NCI-H187 treated with DMSO at 0.1 percent for 48 hours (cell line): ENCODE measurements around the gene PPM1J.
A peak's percentile ranks its signal among the peaks of the same experiment; 100 is the strongest.
"Not testable (repeated sequence)": the region's sequence is repeated elsewhere in the genome, so short reads cannot be mapped to it uniquely, and the experiment has no call there.

ENCODE experiments used
- DNase-seq: peaks from one replicate; lab custom pipeline; 2025; lab: John Stamatoyannopoulos, UW

The PPM1J gene, protein sequence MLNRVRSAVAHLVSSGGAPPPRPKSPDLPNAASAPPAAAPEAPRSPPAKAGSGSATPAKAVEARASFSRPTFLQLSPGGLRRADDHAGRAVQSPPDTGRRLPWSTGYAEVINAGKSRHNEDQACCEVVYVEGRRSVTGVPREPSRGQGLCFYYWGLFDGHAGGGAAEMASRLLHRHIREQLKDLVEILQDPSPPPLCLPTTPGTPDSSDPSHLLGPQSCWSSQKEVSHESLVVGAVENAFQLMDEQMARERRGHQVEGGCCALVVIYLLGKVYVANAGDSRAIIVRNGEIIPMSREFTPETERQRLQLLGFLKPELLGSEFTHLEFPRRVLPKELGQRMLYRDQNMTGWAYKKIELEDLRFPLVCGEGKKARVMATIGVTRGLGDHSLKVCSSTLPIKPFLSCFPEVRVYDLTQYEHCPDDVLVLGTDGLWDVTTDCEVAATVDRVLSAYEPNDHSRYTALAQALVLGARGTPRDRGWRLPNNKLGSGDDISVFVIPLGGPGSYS

GRCh38 chr1:112715264-112716053 is at the start of gene PPM1J:
Gene PPM1J, minus strand, starts transcription at chr1:112715332. Its CDS starts 31 bp downstream, at chr1:112715301.
- DNase-seq, result no peak

DNA sequence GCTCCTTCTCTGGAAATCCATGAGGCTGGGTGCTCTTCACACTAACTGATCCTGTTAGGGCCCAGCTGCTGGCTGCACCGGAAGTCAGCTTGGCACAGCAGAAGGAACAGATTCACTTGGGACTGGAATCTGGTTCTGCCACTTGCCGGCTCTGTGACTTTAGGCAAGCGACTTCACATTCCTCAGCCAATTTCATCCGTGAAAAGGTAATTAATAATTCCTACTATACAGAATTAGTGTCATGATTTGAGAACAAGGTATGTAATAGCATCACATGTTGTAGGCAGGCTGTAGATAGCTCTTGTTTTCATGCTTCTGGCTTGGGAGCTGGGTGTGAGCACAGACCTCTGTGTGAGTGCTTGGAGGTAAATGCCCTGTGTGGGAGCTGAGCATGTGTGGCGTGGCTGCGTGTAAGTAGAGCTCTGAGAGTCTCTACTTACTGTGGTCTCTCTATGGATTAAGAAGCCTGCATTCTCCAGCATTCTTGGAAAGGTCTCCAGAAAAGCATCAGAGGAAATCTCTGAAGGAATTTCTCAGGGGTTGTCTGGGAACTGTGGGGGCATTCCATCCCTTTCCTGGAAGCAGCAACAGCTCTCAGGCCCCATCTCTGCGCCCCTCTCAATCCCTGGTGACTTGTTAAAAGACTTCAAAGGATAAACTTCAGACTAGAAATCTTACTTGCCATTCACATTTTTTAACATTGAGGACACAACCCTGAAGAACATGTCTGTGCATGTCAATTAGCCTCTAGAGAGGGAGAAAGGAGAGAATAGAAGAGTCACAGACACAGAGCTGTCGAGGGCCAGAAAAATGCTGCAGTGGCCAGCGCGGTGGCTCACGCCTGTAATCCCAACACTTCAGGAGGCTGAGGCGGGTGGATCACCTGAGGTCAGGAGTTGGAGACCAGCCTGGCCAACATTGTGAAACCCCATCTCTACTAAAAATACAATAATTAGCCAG is 47.7 kb upstream of the PPM1J start:
- no peak for DNase-seq

- peak; percentile 82 for DNase-seq
Observed at GRCh38 chr1:112761714-112762480, 46.8 kb upstream of the PPM1J start.

- DNase-seq, result no peak
Observed at GRCh38 chr1:112759228-112759627, 44.1 kb upstream of the PPM1J start.

- no peak for DNase-seq
Observed at GRCh38 chr1:112754116-112754628, 39.0 kb upstream of the PPM1J start.

GRCh38 chr1:112748396-112748795 is 33.3 kb upstream of the PPM1J start:
- DNase-seq, result no peak

DNA sequence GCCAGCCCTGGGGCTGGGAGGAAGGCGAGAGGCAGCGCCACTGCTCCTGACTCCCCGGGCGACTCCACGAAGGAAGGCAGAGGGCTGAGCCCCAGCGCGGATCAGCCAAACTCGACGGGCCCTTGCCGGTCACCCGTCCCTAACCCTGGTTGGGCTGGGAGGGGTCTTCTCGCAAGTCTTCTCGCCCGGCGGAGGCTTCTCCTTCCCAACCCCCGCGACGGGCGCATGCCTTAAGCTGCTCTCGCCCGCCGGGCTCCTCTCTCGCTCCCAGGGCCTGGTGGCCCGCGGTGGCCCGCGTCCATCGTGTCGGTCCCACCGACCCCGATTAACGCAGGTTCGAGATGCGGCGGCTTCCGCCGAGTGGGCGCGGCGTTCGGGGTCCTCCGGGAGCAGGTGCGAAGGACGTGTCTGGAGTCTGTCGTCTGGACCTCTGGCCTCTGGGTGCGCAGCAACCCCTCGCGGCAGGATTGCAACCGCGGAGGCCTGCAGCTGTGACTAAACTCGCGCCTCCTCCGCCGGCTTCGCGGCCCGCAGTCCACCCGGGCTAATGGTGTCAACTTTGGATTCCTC is 29.0 kb upstream of the PPM1J start:
- DNase-seq, result no peak

GRCh38 chr1:112743174-112744008 is 28.3 kb upstream of the PPM1J start:
- no peak for DNase-seq

DNA sequence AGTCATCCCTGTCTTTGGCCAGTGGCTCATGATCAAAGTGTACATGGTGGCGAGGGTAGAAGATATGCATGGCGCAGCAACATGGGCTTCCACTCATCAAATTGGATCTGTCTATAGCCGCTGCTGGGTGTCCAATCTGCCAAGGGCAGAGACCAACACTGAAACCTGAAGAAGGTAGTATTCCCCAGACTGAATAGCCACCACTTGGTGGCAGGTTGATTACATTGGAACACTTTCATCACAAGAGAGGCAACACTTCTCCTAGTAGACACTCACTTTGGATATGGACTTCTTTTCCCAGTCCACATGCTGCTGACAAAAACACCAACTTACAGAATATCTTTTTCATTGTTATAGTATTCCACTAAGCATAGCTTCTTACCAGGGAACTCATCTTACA is 22.4 kb upstream of the PPM1J start:
- DNase-seq, result no peak

GRCh38 chr1:112735752-112736151 is 20.6 kb upstream of the PPM1J start:
- DNase-seq, result no peak

DNA sequence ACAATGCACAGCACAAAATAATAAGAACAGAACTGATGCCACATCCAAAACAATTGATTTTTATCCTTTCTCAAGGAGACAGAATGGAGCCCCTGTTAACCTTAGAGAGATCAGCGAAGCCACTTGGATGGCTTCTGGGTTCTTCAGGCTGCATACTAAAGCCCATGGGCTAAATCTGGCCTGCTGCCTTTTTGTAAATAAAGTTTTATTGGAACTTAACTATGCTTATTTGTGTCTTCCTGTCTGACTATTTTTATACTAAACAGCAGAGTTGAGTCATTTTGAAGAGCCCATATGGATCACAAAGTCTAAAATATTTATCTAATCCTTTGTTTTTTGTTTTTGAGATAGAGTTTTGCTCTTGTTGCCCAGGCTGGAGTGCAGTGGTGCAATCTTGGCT is 16.3 kb upstream of the PPM1J start:
- no peak for DNase-seq

GRCh38 chr1:112729909-112730308 is 14.8 kb upstream of the PPM1J start:
- DNase-seq, result no peak

DNA sequence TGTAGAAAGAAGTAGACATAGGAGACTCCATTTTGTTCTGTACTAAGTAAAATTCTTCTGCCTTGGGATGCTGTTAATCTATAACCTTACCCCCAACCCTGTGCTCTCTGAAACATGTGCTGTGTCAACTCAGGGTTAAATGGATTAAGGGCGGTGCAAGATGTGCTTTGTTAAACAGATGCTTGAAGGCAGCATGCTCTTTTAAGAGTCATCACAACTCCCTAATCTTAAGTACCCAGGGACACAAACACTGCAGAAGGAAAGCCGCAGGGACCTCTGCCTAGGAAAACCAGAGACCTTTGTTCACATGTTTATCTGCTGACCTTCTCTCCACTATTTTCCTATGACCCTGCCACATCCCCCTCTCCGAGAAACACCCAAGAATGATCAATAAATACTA is 13.9 kb upstream of the PPM1J start:
- not testable (repeated sequence) for DNase-seq

GRCh38 chr1:112728306-112728971 is 13.3 kb upstream of the PPM1J start:
- not testable (repeated sequence) for DNase-seq

DNA sequence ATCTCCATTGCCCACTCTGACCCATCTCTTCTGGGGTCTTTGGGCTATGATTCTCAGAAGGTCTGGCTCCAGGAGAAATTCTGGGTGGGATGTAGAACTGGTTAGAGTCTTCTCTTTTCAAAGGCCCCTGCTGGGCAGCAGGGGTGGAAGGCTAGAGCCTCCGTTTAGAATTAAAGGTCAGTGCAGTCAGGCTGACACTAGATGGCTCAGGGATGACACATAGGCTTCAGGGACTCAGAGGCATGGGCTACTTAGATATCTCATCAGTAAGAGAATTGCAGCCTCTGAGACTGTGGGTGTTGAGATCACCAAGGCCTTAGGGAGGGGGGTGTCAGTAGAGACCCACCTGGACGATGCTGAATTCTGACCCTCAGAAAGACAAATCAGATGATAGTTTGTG is 12.6 kb upstream of the PPM1J start:
- DNase-seq, result no peak

DNA sequence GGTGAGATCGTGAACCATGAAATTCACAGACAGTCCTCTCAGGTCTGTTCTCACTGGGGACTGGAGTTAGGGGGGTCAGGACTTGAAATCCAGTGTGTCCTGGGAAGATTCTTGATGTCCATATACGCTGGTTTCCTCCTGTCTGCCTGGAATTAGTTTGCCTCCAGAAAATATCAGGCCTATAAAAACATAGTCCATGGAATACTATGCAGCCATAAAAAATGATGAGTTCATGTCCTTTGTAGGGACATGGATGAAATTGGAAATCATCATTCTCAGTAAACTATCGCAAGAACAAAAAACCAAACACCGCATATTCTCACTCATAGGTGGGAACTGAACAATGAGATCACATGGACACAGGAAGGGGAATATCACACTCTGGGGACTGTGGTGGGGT is 9.1 kb upstream of the PPM1J start:
- not testable (repeated sequence) for DNase-seq

DNA sequence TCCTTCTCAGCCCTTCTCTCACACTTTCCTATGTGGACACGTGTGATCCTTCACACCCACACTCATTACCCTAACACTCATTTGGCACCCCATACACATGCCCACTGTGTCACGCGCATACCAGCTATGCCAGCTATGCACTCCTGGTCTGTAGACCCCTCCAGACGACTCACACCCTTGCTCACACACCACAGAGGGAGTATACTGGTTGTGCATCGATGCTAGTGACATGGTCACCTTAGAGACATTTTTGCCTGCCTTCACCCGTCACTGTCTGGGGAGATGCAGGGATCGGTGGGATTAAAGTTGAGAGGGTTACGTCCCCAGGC is 8.3 kb upstream of the PPM1J start:
- DNase-seq, result no peak

DNA sequence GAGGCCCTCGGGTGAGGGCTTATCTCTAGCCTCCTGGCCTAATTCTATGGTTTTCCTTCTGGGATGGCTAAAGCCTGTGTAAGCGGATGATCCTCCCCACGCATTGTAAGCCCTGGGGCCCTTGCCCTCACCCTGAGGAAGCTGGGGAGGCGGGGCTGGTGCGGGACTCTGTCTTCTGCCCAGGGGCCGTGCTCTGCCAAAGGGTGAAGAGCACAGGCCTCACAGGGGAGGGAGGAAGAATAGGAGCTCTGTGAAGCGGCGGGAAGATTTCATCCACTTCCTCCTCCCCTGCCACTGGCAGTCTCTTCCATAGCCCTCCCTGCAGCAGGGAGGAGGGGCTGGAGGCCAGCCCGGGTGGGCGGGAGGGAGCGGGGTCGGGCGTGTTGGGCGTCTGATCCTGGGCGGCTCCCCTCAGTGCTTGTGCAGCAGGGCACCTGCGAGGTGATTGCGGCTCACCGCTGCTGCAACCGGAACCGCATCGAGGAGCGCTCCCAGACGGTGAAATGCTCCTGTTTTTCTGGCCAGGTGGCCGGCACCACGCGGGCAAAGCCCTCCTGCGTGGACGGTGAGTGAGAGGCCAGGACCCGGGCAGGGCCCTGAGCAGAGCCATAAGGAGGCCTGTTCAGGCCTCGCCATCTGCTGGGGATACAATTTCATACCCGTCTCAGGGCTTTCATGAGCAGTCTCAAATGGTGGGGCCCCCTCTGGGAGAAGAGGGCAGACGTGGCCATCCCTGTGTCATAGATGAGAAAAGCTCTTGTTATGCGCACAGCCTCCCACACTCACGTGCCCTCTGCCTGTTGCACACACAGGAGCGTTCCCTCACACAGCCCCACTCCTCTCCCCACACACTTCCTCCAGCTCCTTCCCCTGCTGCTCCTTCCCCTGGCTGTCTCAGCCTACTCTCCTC is 7.7 kb upstream of the PPM1J start:
- no peak for DNase-seq
